ENCODE results near the gene S100A1.

DNA sequence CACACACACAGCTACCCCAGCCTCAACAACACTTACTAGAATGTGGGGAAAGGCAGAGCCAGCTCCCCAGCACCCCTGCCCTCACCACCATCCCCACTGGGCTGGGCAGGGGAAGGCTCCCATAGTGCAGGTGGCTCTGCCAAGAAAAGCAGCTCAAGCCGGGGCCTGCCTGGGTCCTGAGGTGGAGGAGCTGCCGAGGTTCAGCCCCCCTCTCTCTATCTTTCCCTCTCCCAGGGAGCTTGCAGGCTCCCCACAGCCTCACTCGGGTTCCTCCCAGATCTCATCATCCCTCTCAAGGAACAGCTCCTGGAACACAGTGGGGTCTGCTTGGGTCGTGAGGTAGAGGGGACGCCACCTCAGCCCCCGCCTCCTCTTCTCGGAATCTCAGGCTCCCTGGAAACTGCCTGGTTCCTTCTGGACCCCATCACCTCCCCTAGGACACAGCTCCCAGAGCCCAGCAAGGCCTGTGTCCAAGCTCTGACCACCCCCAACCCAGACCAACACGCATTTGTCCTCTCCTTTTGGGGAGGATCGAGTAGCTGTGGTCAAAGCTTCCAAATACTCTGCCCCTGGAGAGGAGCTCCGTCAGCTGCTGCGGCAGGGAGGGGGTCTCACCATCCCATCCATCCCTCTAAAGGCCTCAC lies 16.0 kb upstream of the S100A1 start:
- TF ChIP-seq GATAD2B (conservative IDR thresholded peaks at IDR 0.05; ENCODE audit: low read depth) = no peak
- no peak for TF ChIP-seq POLR2AphosphoS5 (IDR thresholded peaks at IDR 0.05; ENCODE audit: low read length)
- TF ChIP-seq, protein P1, sequence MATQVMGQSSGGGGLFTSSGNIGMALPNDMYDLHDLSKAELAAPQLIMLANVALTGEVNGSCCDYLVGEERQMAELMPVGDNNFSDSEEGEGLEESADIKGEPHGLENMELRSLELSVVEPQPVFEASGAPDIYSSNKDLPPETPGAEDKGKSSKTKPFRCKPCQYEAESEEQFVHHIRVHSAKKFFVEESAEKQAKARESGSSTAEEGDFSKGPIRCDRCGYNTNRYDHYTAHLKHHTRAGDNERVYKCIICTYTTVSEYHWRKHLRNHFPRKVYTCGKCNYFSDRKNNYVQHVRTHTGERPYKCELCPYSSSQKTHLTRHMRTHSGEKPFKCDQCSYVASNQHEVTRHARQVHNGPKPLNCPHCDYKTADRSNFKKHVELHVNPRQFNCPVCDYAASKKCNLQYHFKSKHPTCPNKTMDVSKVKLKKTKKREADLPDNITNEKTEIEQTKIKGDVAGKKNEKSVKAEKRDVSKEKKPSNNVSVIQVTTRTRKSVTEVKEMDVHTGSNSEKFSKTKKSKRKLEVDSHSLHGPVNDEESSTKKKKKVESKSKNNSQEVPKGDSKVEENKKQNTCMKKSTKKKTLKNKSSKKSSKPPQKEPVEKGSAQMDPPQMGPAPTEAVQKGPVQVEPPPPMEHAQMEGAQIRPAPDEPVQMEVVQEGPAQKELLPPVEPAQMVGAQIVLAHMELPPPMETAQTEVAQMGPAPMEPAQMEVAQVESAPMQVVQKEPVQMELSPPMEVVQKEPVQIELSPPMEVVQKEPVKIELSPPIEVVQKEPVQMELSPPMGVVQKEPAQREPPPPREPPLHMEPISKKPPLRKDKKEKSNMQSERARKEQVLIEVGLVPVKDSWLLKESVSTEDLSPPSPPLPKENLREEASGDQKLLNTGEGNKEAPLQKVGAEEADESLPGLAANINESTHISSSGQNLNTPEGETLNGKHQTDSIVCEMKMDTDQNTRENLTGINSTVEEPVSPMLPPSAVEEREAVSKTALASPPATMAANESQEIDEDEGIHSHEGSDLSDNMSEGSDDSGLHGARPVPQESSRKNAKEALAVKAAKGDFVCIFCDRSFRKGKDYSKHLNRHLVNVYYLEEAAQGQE (IDR thresholded peaks at IDR 0.05; ENCODE audit: low read depth, low read length) = no peak
- TF ChIP-seq, protein P2, sequence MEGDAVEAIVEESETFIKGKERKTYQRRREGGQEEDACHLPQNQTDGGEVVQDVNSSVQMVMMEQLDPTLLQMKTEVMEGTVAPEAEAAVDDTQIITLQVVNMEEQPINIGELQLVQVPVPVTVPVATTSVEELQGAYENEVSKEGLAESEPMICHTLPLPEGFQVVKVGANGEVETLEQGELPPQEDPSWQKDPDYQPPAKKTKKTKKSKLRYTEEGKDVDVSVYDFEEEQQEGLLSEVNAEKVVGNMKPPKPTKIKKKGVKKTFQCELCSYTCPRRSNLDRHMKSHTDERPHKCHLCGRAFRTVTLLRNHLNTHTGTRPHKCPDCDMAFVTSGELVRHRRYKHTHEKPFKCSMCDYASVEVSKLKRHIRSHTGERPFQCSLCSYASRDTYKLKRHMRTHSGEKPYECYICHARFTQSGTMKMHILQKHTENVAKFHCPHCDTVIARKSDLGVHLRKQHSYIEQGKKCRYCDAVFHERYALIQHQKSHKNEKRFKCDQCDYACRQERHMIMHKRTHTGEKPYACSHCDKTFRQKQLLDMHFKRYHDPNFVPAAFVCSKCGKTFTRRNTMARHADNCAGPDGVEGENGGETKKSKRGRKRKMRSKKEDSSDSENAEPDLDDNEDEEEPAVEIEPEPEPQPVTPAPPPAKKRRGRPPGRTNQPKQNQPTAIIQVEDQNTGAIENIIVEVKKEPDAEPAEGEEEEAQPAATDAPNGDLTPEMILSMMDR (IDR thresholded peaks at IDR 0.05 in 2 of 3, conservative IDR thresholded peaks at IDR 0.05 in 1 of 3; ENCODE audit: control insufficient read depth in 2 of 3, extremely low read depth in 1 of 3, insufficient read depth in 1 of 3, low read depth in 3 of 3, low read length in 3 of 3) = no peak
- no peak for TF ChIP-seq CEBPB (IDR thresholded peaks at IDR 0.05; ENCODE audit: borderline replicate concordance in 1 of 2, low read depth in 2 of 2, low read length in 2 of 2)
- no peak for TF ChIP-seq BRCA1 (IDR thresholded peaks at IDR 0.05; ENCODE audit: low read depth, low read length)
- TF ChIP-seq SIN3A (IDR thresholded peaks at IDR 0.05; ENCODE audit: low read depth, low read length) = no peak
- TF ChIP-seq TCF7 (IDR thresholded peaks at IDR 0.05; ENCODE audit: borderline replicate concordance) = no peak
- TF ChIP-seq MXI1 (IDR thresholded peaks at IDR 0.05; ENCODE audit: low read depth, low read length) = no peak
